H9 (cell line): ENCODE measurements around the gene ERICH4. TPM values are rescaled to one million over a fixed set of nuclear protein-coding genes. Genes with fewer than 3 reads are reported as not detected.

Experiments
- DNase-seq: peaks from one replicate; pipeline ENCODE4 v3.0.0-alpha.2; 2017
- H2AFZ ChIP-seq: one replicate; pipeline ENCODE4 v1.6.1; 2013; ENCODE audit warnings: mild to moderate bottlenecking, low read length, control low read depth, moderate library complexity
- H2AK5ac ChIP-seq: 2 replicates; pipeline ENCODE4 v1.6.1; 2013; ENCODE audit warnings: low read length, control low read depth, mixed read lengths; ENCODE audit not compliant: insufficient read length
- H2BK120ac ChIP-seq: one replicate; pipeline ENCODE4 v1.6.1; 2013; ENCODE audit warnings: low read depth, mild to moderate bottlenecking, low read length, control low read depth, inconsistent platforms; ENCODE audit not compliant: poor library complexity, severe bottlenecking
- H2BK12ac ChIP-seq: 2 replicates; pipeline ENCODE4 v1.6.1; 2013; ENCODE audit warnings: low read length, control low read depth, mixed read lengths, low read depth; ENCODE audit not compliant: insufficient read length
- H2BK15ac ChIP-seq: 2 replicates; pipeline ENCODE4 v1.6.1; 2013; ENCODE audit warnings: low read depth, low read length, control low read depth
- H2BK20ac ChIP-seq: one replicate; pipeline ENCODE4 v1.6.1; 2013; ENCODE audit warnings: low read depth, mild to moderate bottlenecking, low read length, control low read depth, inconsistent platforms; ENCODE audit not compliant: poor library complexity, severe bottlenecking
- H2BK5ac ChIP-seq: 2 replicates; pipeline ENCODE4 v1.6.1; 2013; ENCODE audit warnings: low read length, control low read depth, mixed read lengths; ENCODE audit not compliant: insufficient read length
- H3K14ac ChIP-seq: 2 replicates; pipeline ENCODE4 v1.6.1; 2013; ENCODE audit warnings: low read length, control low read depth; ENCODE audit not compliant: insufficient read depth
- H3K18ac ChIP-seq: 2 replicates; pipeline ENCODE4 v1.6.1; 2013; ENCODE audit warnings: low read depth, mild to moderate bottlenecking, mixed read lengths, low read length, control low read depth; ENCODE audit not compliant: insufficient read length
- H3K23ac ChIP-seq: 2 replicates; pipeline ENCODE4 v1.6.1; 2013; ENCODE audit warnings: low read length, control low read depth, mixed read lengths, low read depth; ENCODE audit not compliant: insufficient read length
- H3K23me2 ChIP-seq: 2 replicates; pipeline ENCODE4 v1.6.1; 2013; ENCODE audit warnings: low read depth, mild to moderate bottlenecking, mixed read lengths, low read length, control low read depth; ENCODE audit not compliant: insufficient read length, poor library complexity, severe bottlenecking
- H3K27ac ChIP-seq: 2 replicates; pipeline ENCODE4 v1.5.1; 2013; ENCODE audit warnings: low read length, control low read depth, mixed read lengths, low read depth; ENCODE audit not compliant: insufficient read length
- H3K27me3 ChIP-seq: 2 replicates; pipeline ENCODE4 v1.6.1; 2013; ENCODE audit warnings: low read length, control low read depth, inconsistent platforms; ENCODE audit not compliant: insufficient read depth
- H3K4ac ChIP-seq: 2 replicates; pipeline ENCODE4 v1.6.1; 2013; ENCODE audit warnings: low read depth, mild to moderate bottlenecking, control low read depth, inconsistent platforms, low read length, moderate library complexity
- H3K4me1 ChIP-seq: 2 replicates; pipeline ENCODE4 v1.6.1; 2013; ENCODE audit warnings: low read length, control low read depth, inconsistent platforms; ENCODE audit not compliant: insufficient read depth
- H3K4me2 ChIP-seq: 2 replicates; pipeline ENCODE4 v1.6.1; 2013; ENCODE audit warnings: low read length, control low read depth, mixed read lengths; ENCODE audit not compliant: insufficient read length, insufficient read depth
- H3K56ac ChIP-seq: 2 replicates; pipeline ENCODE4 v1.6.1; 2013; ENCODE audit warnings: low read depth, mild to moderate bottlenecking, mixed read lengths, low read length, control low read depth; ENCODE audit not compliant: insufficient read length
- H3K79me1 ChIP-seq: 2 replicates; pipeline ENCODE4 v1.6.1; 2013; ENCODE audit warnings: low read depth, mild to moderate bottlenecking, moderate library complexity, low read length, control low read depth, inconsistent platforms; ENCODE audit not compliant: insufficient read depth, poor library complexity, severe bottlenecking
- H3K79me2 ChIP-seq: 2 replicates; pipeline ENCODE4 v1.6.1; 2013; ENCODE audit warnings: low read length, control low read depth, inconsistent platforms; ENCODE audit not compliant: insufficient read depth
- H3K9ac ChIP-seq: 2 replicates; pipeline ENCODE4 v1.6.1; 2013; ENCODE audit warnings: low read length, control low read depth, mixed read lengths; ENCODE audit not compliant: insufficient read length; ENCODE audit errors: extremely low read depth
- H3K9me3 ChIP-seq: one replicate; pipeline ENCODE4 v1.6.1; 2013; ENCODE audit warnings: low read depth, low read length, inconsistent platforms; ENCODE audit not compliant: control insufficient read depth
- H3T11ph ChIP-seq: one replicate; pipeline ENCODE4 v1.6.1; 2013; ENCODE audit warnings: mild to moderate bottlenecking, low read length, control low read depth, inconsistent platforms
- H4K20me1 ChIP-seq: one replicate; pipeline ENCODE4 v1.6.1; 2013; ENCODE audit not compliant: control insufficient read depth, insufficient read length, insufficient read depth
- H4K5ac ChIP-seq: 2 replicates; pipeline ENCODE4 v1.6.1; 2013; ENCODE audit warnings: low read depth, mild to moderate bottlenecking, mixed read lengths, low read length, control low read depth; ENCODE audit not compliant: insufficient read length
- H4K8ac ChIP-seq: replicated peaks from 2 replicates; pipeline ENCODE4 v1.6.1; 2013; ENCODE audit warnings: low read length, control low read depth, mixed read lengths, low read depth; ENCODE audit not compliant: insufficient read length
- H4K91ac ChIP-seq: 2 replicates; pipeline ENCODE4 v1.6.1; 2013; ENCODE audit warnings: low read depth, mild to moderate bottlenecking, moderate library complexity, mixed read lengths, low read length, control low read depth; ENCODE audit not compliant: insufficient read length
- H3K27ac Mint-ChIP-seq, 3 experiments: 2 replicates in 2 of 3; 3 replicates in 1 of 3; pipeline ENCODE4 v1.8.0; 2020 to 2021; ENCODE audit warnings: mixed read lengths in 3 of 3, mild to moderate bottlenecking in 1 of 3, moderate library complexity in 1 of 3
- H3K27me3 Mint-ChIP-seq: 2 replicates; pipeline ENCODE4 v1.8.0; 2021; ENCODE audit warnings: low read depth, mild to moderate bottlenecking, moderate library complexity, mixed read lengths
- H3K36me3 Mint-ChIP-seq, 3 experiments: 2 replicates in 2 of 3; 3 replicates in 1 of 3; pipeline ENCODE4 v1.8.0; 2020 to 2021; ENCODE audit warnings: low read depth in 3 of 3, mixed read lengths in 3 of 3; ENCODE audit not compliant: insufficient read depth in 1 of 3
- H3K4me1 Mint-ChIP-seq, 2 experiments: 2 replicates each; pipeline ENCODE4 v1.8.0; 2020; ENCODE audit warnings: mixed read lengths in 2 of 2
- H3K4me3 Mint-ChIP-seq, 2 experiments: 2 replicates in 1 of 2; 3 replicates in 1 of 2; pipeline ENCODE4 v1.8.0; 2020 to 2021; ENCODE audit warnings: mild to moderate bottlenecking in 2 of 2, mixed read lengths in 2 of 2, moderate library complexity in 1 of 2
- H3K9me3 Mint-ChIP-seq, 2 experiments: 2 replicates in 1 of 2; 3 replicates in 1 of 2; pipeline ENCODE4 v1.8.0; 2020; ENCODE audit warnings: mild to moderate bottlenecking in 2 of 2, mixed read lengths in 2 of 2, moderate library complexity in 1 of 2
- CTCF ChIP-seq: fragments of 200-600 bp; sonication (generic); conservative IDR thresholded peaks from 3 replicates; pipeline ENCODE4 v1.8.0; 2021; ENCODE audit warnings: antibody characterized with exemption, mild to moderate bottlenecking
- WGBS: extraction: QIAGEN DNeasy Blood & Tissue Kit; methylation state at CpG from one replicate; pipeline ENCODE4 v1.1.7; 2013; ENCODE audit warnings: missing lambda C conversion rate, low lambda C conversion rate, mixed read lengths; ENCODE audit not compliant: insufficient read length; ENCODE audit errors: extremely low coverage; 5-methylcytosine and 5-hydroxymethylcytosine counted together
- total RNA-seq: library from RNA; stranded (reverse); gene quantifications from 2 replicates; pipeline ENCODE4 v1.2.1, GENCODE V29; 2021

Gene ERICH4
- total RNA-seq, 1 experiment from 2014 or later, result not detected

GRCh38 chr19:41480336-41480735 is 37.4 kb downstream of the ERICH4 start:
- H2BK20ac ChIP-seq, result no peak overlapping the region
- no peak overlapping the region for H2AK5ac ChIP-seq
- H3K23me2 ChIP-seq, result no peaks in the 10 kb centered on the region
- no CpG with 5 or more reads among the region's 12 CpGs for WGBS
- H4K8ac ChIP-seq, result no peak overlapping the region
- H3K9ac ChIP-seq, result no peak overlapping the region
- H3K14ac ChIP-seq, result no peak overlapping the region; the same call in 1 of the 2 replicates
- H2BK12ac ChIP-seq, result no peak overlapping the region
- TF ChIP-seq CTCF, result no peak
- no peak overlapping the region for H3K4ac ChIP-seq
- peaks cover 53% of the 10 kb centered on the region for H3K9me3 ChIP-seq
- no peak overlapping the region for H3K27ac ChIP-seq
- H3K27me3 ChIP-seq, result no peaks in the 10 kb centered on the region
- no peak overlapping the region for H2BK15ac ChIP-seq
- no peak overlapping the region for H3T11ph ChIP-seq
- H3K4me1 Mint-ChIP-seq, result no peaks in the 10 kb centered on the region
- H2BK5ac ChIP-seq, result no peak overlapping the region
- H3K23ac ChIP-seq, result no peak overlapping the region
- peaks cover 3% of the 10 kb centered on the region; the same call in 1 of the 2 replicates for H3K27me3 Mint-ChIP-seq
- H2BK120ac ChIP-seq, result no peak overlapping the region
- no peak overlapping the region for H3K18ac ChIP-seq
- no peaks in the 10 kb centered on the region for H3K79me2 ChIP-seq
- H3K36me3 Mint-ChIP-seq, result peaks cover 0 to 10% (median 9%) of the 10 kb centered on the region in 3 experiments; a peak in 6 of 7 replicates
- no peak overlapping the region for H3K56ac ChIP-seq
- H4K20me1 ChIP-seq, result no peaks in the 10 kb centered on the region
- peaks cover 77 to 90% of the 10 kb centered on the region in 2 experiments for H3K9me3 Mint-ChIP-seq
- H3K79me1 ChIP-seq, result no peaks in the 10 kb centered on the region
- H3K4me1 ChIP-seq, result no peaks in the 10 kb centered on the region
- H2AFZ ChIP-seq, result no peak overlapping the region
- H3K4me2 ChIP-seq, result no peak overlapping the region
- no peak overlapping the region for H3K27ac Mint-ChIP-seq
- no peak overlapping the region for H4K91ac ChIP-seq
- no peak for DNase-seq
- H4K5ac ChIP-seq, result no peak overlapping the region
- H3K4me3 Mint-ChIP-seq, result no peak overlapping the region
